Coronary artery (tissue), 2 donors: ENCODE data around the gene ZBTB43.
"Not testable (repeated sequence)": the region's sequence is repeated elsewhere in the genome, so short reads cannot be mapped to it uniquely, and the experiment has no call there.

Source experiments
- DNase-seq: peaks from one replicate; pipeline ENCODE4 v3.0.0-alpha.2; 2017; ENCODE audit warnings: low spot score
- H3K27ac ChIP-seq, 2 donors: fragments of 200-600 bp; sonication (generic); one replicate each; pipeline ENCODE4 v1.5.1; 2016 to 2019
- H3K4me3 ChIP-seq: fragments of 200-600 bp; sonication (generic); 2 replicates; pipeline ENCODE4 v1.5.1; 2016; ENCODE audit warnings: mild to moderate bottlenecking, moderate library complexity
- CTCF ChIP-seq: fragments of 200-600 bp; sonication (generic); IDR thresholded peaks from one replicate; pipeline ENCODE4 v1.5.1; 2019; ENCODE audit warnings: antibody characterized with exemption

ZBTB43 gene

GRCh38 chr9:126782053-126782388 is 22.8 kb upstream of the ZBTB43 start:
- no peak overlapping the region for H3K4me3 ChIP-seq
- TF ChIP-seq CTCF = no peak
- H3K27ac ChIP-seq = no peak overlapping the region
- DNase-seq = no peak

GRCh38 chr9:126783949-126784348 is 20.9 kb upstream of the ZBTB43 start:
- TF ChIP-seq CTCF = no peak
- no peak for DNase-seq
- Histone ChIP-seq H3K4me3 (no peak overlapping the region), H3K27ac (no peak overlapping the region)

- DNase-seq = no peak
- Histone ChIP-seq H3K4me3 (no peak overlapping the region), H3K27ac (no peak overlapping the region)
- TF ChIP-seq CTCF = no peak
Observed at GRCh38 chr9:126784401-126784800, 20.4 kb upstream of the ZBTB43 start.

GRCh38 chr9:126784841-126785240 is 20.0 kb upstream of the ZBTB43 start:
- H3K27ac ChIP-seq, H3K4me3 ChIP-seq, DNase-seq: not testable (repeated sequence)

- no peak for DNase-seq
Observed at GRCh38 chr9:126788046-126788445, 16.8 kb upstream of the ZBTB43 start.

GRCh38 chr9:126788634-126789349 is 16.0 kb upstream of the ZBTB43 start:
- Histone ChIP-seq H3K27ac (no peak overlapping the region), H3K4me3 (no peak overlapping the region)
- no peak for TF ChIP-seq CTCF
- DNase-seq = no peak

More at GRCh38 chr9:126788046-126788445, 16.8 kb upstream of the ZBTB43 start:
- Histone ChIP-seq H3K4me3 (no peak overlapping the region), H3K27ac (no peak overlapping the region)
- TF ChIP-seq CTCF = no peak

GRCh38 chr9:126790561-126790960 is 14.3 kb upstream of the ZBTB43 start:
- DNase-seq = no peak
- Histone ChIP-seq H3K4me3 (no peak overlapping the region), H3K27ac (no peak overlapping the region)
- TF ChIP-seq CTCF = no peak
